ENCODE measurements around the gene DHRS3. TPM values are rescaled to one million over a fixed set of nuclear protein-coding genes. Genes with fewer than 3 reads are reported as not detected.
A peak's percentile ranks its signal among the peaks of the same experiment; 100 is the strongest.

Gene DHRS3
- total RNA-seq, 6 donors from 2014 or later: 84.9 to 154 (median 119) TPM

- no peaks in the 10 kb centered on the region for H3K36me3 ChIP-seq
- peak overlapping the region; percentile 11 to 71 (median 54) for H3K27ac ChIP-seq
- no peak overlapping the region for H3K4me3 ChIP-seq
- ATAC-seq (ENCODE audit: low FRiP score in 2 of 2): no peak
- no peaks in the 10 kb centered on the region for H3K27me3 ChIP-seq
- TF ChIP-seq EP300 (IDR thresholded peaks at IDR 0.05) (no peak), CTCF (IDR thresholded peaks at IDR 0.05) (no peak), POLR2A (IDR thresholded peaks at IDR 0.05) (no peak), POLR2AphosphoS5 (IDR thresholded peaks at IDR 0.05) (no peak)
- 79 to 85% methylated on average over 14 to 16 of the region's 16 CpGs for WGBS, 2 donors
- H3K4me1 ChIP-seq: peaks cover 22 to 45% (median 44%) of the 10 kb centered on the region in 4 donors
- no peaks in the 10 kb centered on the region for H3K9me3 ChIP-seq
- no peak for DNase-seq
Observed at GRCh38 chr1:12552951-12553921, 64.8 kb downstream of the DHRS3 start.

- TF ChIP-seq EP300 (IDR thresholded peaks at IDR 0.05): no peak
- no peak for TF ChIP-seq POLR2A (IDR thresholded peaks at IDR 0.05)
- TF ChIP-seq CTCF (IDR thresholded peaks at IDR 0.05): no peak
- no peak for TF ChIP-seq POLR2AphosphoS5 (IDR thresholded peaks at IDR 0.05)
- H3K4me3 ChIP-seq: no peak overlapping the region
- H3K36me3 ChIP-seq: no peaks in the 10 kb centered on the region
- peak overlapping the region; percentile 11 to 71 (median 56) for H3K27ac ChIP-seq
- no peaks in the 10 kb centered on the region for H3K9me3 ChIP-seq
- 85 to 96% methylated on average over 13 to 26 of the region's 27 CpGs for WGBS, 2 donors
- peaks cover 27 to 48% (median 40%) of the 10 kb centered on the region in 4 donors for H3K4me1 ChIP-seq
- no peaks in the 10 kb centered on the region for H3K27me3 ChIP-seq
- ATAC-seq (ENCODE audit: low FRiP score in 2 of 2): no peak
- DNase-seq: peak in 1 of 2 donors; percentile 65
Observed at GRCh38 chr1:12552111-12552888, 65.7 kb downstream of the DHRS3 start.

- Histone ChIP-seq H3K36me3 (no peaks in the 10 kb centered on the region), H3K9me3 (no peaks in the 10 kb centered on the region), H3K27ac (peak overlapping the region in 1 of 4 donors; percentile 71), H3K4me1 (peaks cover 24 to 46% (median 36%) of the 10 kb centered on the region in 4 donors), H3K4me3 (no peak overlapping the region), H3K27me3 (no peaks in the 10 kb centered on the region)
- TF ChIP-seq POLR2AphosphoS5 (IDR thresholded peaks at IDR 0.05): no peak
- TF ChIP-seq POLR2A (IDR thresholded peaks at IDR 0.05): no peak
- no peak for TF ChIP-seq EP300 (IDR thresholded peaks at IDR 0.05)
- TF ChIP-seq CTCF (IDR thresholded peaks at IDR 0.05): no peak
- DNase-seq (no peak), ATAC-seq (ENCODE audit: low FRiP score in 2 of 2) (no peak)
Observed at GRCh38 chr1:12551584-12551983, 66.4 kb downstream of the DHRS3 start.

GRCh38 chr1:12549460-12550349 lies 68.3 kb downstream of the DHRS3 start:
- ATAC-seq (ENCODE audit: low FRiP score in 2 of 2) (peak in 1 of 2 donors; percentile 67), DNase-seq (peak in 1 of 2 donors; percentile 74)
- Histone ChIP-seq H3K9me3 (no peaks in the 10 kb centered on the region), H3K4me3 (no peak overlapping the region), H3K4me1 (peaks cover 18 to 46% (median 32%) of the 10 kb centered on the region in 4 donors), H3K27ac (peak overlapping the region; percentile 9 to 72 (median 51)), H3K27me3 (no peaks in the 10 kb centered on the region), H3K36me3 (no peaks in the 10 kb centered on the region)
- TF ChIP-seq EP300 (IDR thresholded peaks at IDR 0.05): no peak
- WGBS, 2 donors: 62 to 86% methylated on average over 31 of the region's 31 CpGs
